Chondrocyte (in vitro differentiated cells): ENCODE results near the gene CLEC16A. TPM values are rescaled to one million over a fixed set of nuclear protein-coding genes. Genes with fewer than 3 reads are reported as not detected.

ENCODE experiments used
- DNase-seq: peaks from one replicate; pipeline ENCODE4 v3.0.0; 2021; ENCODE audit warnings: mixed read lengths, low spot score
- H3K27ac Mint-ChIP-seq: one replicate; pipeline ENCODE4 v1.8.0; 2021; ENCODE audit warnings: mild to moderate bottlenecking, moderate library complexity, mixed read lengths; ENCODE audit not compliant: unreplicated experiment
- H3K27me3 Mint-ChIP-seq: 2 replicates; pipeline ENCODE4 v1.8.0; 2021; ENCODE audit warnings: low read depth, mixed read lengths
- H3K36me3 Mint-ChIP-seq: 2 replicates; pipeline ENCODE4 v1.8.0; 2021; ENCODE audit warnings: low read depth, mixed read lengths
- H3K4me1 Mint-ChIP-seq: 2 replicates; pipeline ENCODE4 v1.8.0; 2021; ENCODE audit warnings: low read depth, mild to moderate bottlenecking, mixed read lengths
- H3K4me3 Mint-ChIP-seq: one replicate; pipeline ENCODE4 v1.8.0; 2021; ENCODE audit warnings: mild to moderate bottlenecking, moderate library complexity, mixed read lengths; ENCODE audit not compliant: unreplicated experiment
- H3K9me3 Mint-ChIP-seq: 2 replicates; pipeline ENCODE4 v1.8.0; 2021; ENCODE audit warnings: low read depth, mixed read lengths
- CTCF ChIP-seq: fragments of 200-600 bp; sonication (generic); IDR thresholded peaks from 2 replicates; pipeline ENCODE4 v1.5.0; 2021; ENCODE audit warnings: antibody characterized with exemption, mild to moderate bottlenecking, moderate library complexity
- total RNA-seq: library from RNA; stranded (reverse); gene quantifications from 3 replicates; pipeline ENCODE4 v1.2.1, GENCODE V29; 2021

CLEC16A gene
- total RNA-seq, 1 donor from 2014 or later = 17.9 TPM

DNA sequence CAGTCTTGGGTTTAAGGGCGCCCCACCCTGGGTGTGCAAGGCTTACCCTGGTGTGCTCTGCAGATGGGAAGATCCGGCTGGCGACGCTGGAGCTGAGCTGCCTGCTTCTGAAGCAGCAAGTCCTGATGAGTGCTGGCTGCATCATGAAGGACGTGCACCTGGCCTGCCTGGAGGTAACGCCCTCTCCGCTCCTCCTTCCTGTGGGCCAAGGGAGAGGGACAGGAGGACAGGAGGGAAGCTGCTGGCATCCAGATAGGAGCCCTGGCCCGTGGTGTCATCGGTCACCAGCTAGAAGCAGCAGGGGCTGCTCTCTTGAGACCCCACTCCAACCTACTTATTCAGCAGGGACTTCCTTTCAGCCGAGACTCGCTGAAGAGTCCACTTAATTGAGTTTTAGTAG, 97.8 kb downstream of the CLEC16A start:
- Mint-ChIP-seq H3K4me1 (peaks cover 14% of the 10 kb centered on the region), H3K4me3 (no peak overlapping the region), H3K27me3 (no peaks in the 10 kb centered on the region), H3K9me3 (no peaks in the 10 kb centered on the region), H3K27ac (no peak overlapping the region), H3K36me3 (peaks cover 24% of the 10 kb centered on the region)
- no peak for DNase-seq
- no peak for TF ChIP-seq CTCF

DNA sequence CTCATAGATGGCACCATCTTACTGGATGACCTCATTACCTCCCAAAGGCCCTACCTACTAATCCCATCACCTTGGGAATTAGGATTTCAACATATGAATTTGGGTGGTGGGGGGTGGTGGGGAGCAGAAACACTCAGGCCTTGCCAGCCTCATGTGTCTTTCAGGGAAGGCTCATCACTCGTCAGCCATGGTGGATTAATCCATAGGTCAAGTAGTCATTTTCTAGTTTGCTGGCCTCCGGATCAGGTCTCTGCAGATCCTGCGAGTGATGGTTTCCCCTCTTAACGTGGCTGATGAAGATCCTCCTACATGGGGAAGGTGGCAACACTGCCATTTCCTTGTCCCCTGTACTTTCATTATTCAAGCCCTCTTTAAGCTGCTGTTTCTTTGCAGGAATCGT, 101.1 kb downstream of the CLEC16A start:
- H3K9me3 Mint-ChIP-seq = no peaks in the 10 kb centered on the region
- H3K4me1 Mint-ChIP-seq = peaks cover 11% of the 10 kb centered on the region
- H3K27ac Mint-ChIP-seq = no peak overlapping the region
- no peak for TF ChIP-seq CTCF
- no peak for DNase-seq
- H3K4me3 Mint-ChIP-seq = no peak overlapping the region
- H3K36me3 Mint-ChIP-seq = peaks cover 31% of the 10 kb centered on the region
- no peaks in the 10 kb centered on the region for H3K27me3 Mint-ChIP-seq

- DNase-seq = no peak
- H3K4me1 Mint-ChIP-seq = peaks cover 11% of the 10 kb centered on the region
- H3K9me3 Mint-ChIP-seq = no peaks in the 10 kb centered on the region
- no peak for TF ChIP-seq CTCF
- H3K27ac Mint-ChIP-seq = no peak overlapping the region
- peaks cover 31% of the 10 kb centered on the region for H3K36me3 Mint-ChIP-seq
- no peak overlapping the region for H3K4me3 Mint-ChIP-seq
- no peaks in the 10 kb centered on the region for H3K27me3 Mint-ChIP-seq
Measured at GRCh38 chr16:11045846-11046245, 101.5 kb downstream of the CLEC16A start.

GRCh38 chr16:11046382-11046931, 102.1 kb downstream of the CLEC16A start:
- H3K36me3 Mint-ChIP-seq = peaks cover 30% of the 10 kb centered on the region
- no peak for TF ChIP-seq CTCF
- no peak overlapping the region for H3K4me3 Mint-ChIP-seq
- DNase-seq = no peak
- H3K4me1 Mint-ChIP-seq = peaks cover 11% of the 10 kb centered on the region
- no peaks in the 10 kb centered on the region for H3K27me3 Mint-ChIP-seq
- no peaks in the 10 kb centered on the region for H3K9me3 Mint-ChIP-seq
- H3K27ac Mint-ChIP-seq = no peak overlapping the region

DNA sequence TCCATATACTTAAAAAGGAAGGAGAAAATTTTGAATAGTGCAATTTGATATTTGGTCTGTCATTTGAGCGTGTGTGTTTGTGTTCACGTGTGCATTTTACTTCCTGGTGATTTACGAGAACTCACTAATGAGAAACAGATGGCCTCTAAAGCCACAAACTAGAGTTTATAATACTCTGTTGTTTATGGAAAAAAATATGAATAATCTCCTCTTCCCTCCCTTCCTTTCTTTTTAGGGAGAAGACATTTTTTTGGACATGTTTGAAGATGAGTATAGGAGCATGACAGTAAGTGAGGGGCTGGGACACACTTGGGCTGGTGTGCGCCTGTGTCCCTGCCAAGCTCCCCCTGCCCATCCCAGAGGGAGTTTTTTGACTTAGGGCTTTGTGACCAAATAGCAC, 102.7 kb downstream of the CLEC16A start:
- DNase-seq = no peak
- no peaks in the 10 kb centered on the region for H3K9me3 Mint-ChIP-seq
- H3K36me3 Mint-ChIP-seq = peaks cover 29% of the 10 kb centered on the region
- H3K4me3 Mint-ChIP-seq = no peak overlapping the region
- H3K27me3 Mint-ChIP-seq = no peaks in the 10 kb centered on the region
- peaks cover 11% of the 10 kb centered on the region for H3K4me1 Mint-ChIP-seq
- no peak for TF ChIP-seq CTCF
- no peak overlapping the region for H3K27ac Mint-ChIP-seq
